Psoas muscle (tissue), 8 donors: ENCODE measurements around the gene ZNF688. TPM values are rescaled to one million over a fixed set of nuclear protein-coding genes. Genes with fewer than 3 reads are reported as not detected.
"Not testable (repeated sequence)": the region's sequence is repeated elsewhere in the genome, so short reads cannot be mapped to it uniquely, and the experiment has no call there.

ENCODE experiments used
- ATAC-seq, 4 donors: fragments of 200-7000 bp; cut with Tn5 transposase; one replicate each; pipeline ENCODE4 v1.9.1; 2020; ENCODE audit warnings: moderate library complexity in 3 of 4, mild to moderate bottlenecking in 2 of 4
- DNase-seq, 2 donors: peaks; one replicate each; pipeline ENCODE4 v3.0.0-alpha.2; 2020
- H3K27ac ChIP-seq: fragments of 200-600 bp; one replicate; pipeline ENCODE4 v1.8.0; 2022
- H3K27me3 ChIP-seq, 3 donors: fragments of 200-600 bp in 1 of 3; one replicate each; pipeline versions ENCODE4 v1.6.1 to v1.8.0; 2013 to 2022; ENCODE audit warnings: low read length in 2 of 3, mild to moderate bottlenecking in 2 of 3, moderate library complexity in 1 of 3; ENCODE audit not compliant: insufficient read depth in 3 of 3
- H3K36me3 ChIP-seq, 2 donors: fragments of 200-600 bp in 1 of 2; one replicate each; pipeline versions ENCODE4 v1.6.1 to v1.8.0; 2013 to 2022; ENCODE audit warnings: low read depth in 1 of 2, mild to moderate bottlenecking in 1 of 2, moderate library complexity in 1 of 2; ENCODE audit not compliant: insufficient read depth in 1 of 2
- H3K4me1 ChIP-seq: fragments of 200-600 bp; one replicate; pipeline ENCODE4 v1.8.0; 2022
- H3K4me3 ChIP-seq: fragments of 200-600 bp; one replicate; pipeline ENCODE4 v1.8.0; 2022; ENCODE audit warnings: mild to moderate bottlenecking
- H3K9me3 ChIP-seq: fragments of 200-600 bp; one replicate; pipeline ENCODE4 v1.8.0; 2022
- WGBS, 3 donors: extraction: QIAGEN DNeasy Blood & Tissue Kit; methylation state at CpG; one replicate each; pipeline versions ENCODE4 v1.1.6 to v1.1.7; 2013; 5-methylcytosine and 5-hydroxymethylcytosine counted together
- intact Hi-C, 2 donors: fragments of 100-400 bp; cut with DNase I; formaldehyde crosslinking; loops; one replicate each; pipeline versions ENCODE4 v1.11.0 to v1.14.2; 2022
- polyA plus RNA-seq, 3 donors: library from polyadenylated mRNA; stranded (reverse); fragments of 200-250 nt; gene quantifications; one replicate each; pipeline ENCODE4 v1.2.3, GENCODE V29; 2013
- total RNA-seq, 4 donors: library from RNA; stranded (reverse); fragmentation: NEBNext Ultra II Directional in 2 of 4; extraction: Animal tissue kit (Norgen Biotek cat#: 25700) in 2 of 4; gene quantifications; one replicate each; pipeline versions ENCODE4 v1.2.1 to v1.2.4, GENCODE V29; 2021 to 2023
- TF ChIP-seq, protein P1 (sequence below): fragments of 200-600 bp; IDR thresholded peaks from one replicate; pipeline ENCODE4 v1.8.0; 2022; ENCODE audit warnings: antibody characterized with exemption
- donor health status: healthy with polysubstance abuse.
- donor health status: DM: no; HTN: no; CAD: no; lungs with moderate emphysema.
- donor health status: Bipolar disorder and iron deficiency.
- donor health status: healthy.
- donor health status: DM: yes; HTN: yes; CAD: no.
- donor health status: DM: no; HTN: no; CAD: no.
- donor health status: DM: no; HTN: no; CAD: no.
- donor health status: DM: yes; HTN: yes; CAD: no.

The ZNF688 gene
- total and polyA plus RNA-seq, 7 donors: 11.1 to 21.2 (median 14.9) TPM

DNA sequence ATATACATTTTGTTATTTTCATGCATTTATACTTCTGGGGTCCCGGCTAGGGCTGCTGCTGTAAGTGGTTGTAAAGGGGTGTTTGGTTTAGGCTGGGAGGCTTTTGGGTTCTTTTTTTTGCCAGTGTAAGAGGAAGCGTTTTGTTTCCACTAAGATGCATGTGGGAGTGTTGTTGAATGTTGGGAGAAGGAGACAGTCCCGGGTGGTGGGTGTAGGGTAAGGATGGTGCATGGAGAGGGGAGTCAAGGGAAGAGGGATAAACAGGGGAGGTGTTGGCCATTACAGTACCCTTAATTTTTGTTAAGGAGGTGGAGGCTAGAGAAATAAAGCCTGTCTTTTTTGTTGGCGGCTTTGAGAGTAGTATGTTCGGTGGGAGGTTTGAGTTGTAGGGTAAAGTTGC, 28.4 kb downstream of the ZNF688 start:
- Histone ChIP-seq H3K9me3 (no peaks in the 10 kb centered on the region), H3K27ac (no peak overlapping the region), H3K27me3 (no peaks in the 10 kb centered on the region), H3K36me3 (no peaks in the 10 kb centered on the region), H3K4me3 (no peak overlapping the region), H3K4me1 (no peaks in the 10 kb centered on the region)
- ATAC-seq (no peak), DNase-seq (no peak)
- TF ChIP-seq, protein P1, sequence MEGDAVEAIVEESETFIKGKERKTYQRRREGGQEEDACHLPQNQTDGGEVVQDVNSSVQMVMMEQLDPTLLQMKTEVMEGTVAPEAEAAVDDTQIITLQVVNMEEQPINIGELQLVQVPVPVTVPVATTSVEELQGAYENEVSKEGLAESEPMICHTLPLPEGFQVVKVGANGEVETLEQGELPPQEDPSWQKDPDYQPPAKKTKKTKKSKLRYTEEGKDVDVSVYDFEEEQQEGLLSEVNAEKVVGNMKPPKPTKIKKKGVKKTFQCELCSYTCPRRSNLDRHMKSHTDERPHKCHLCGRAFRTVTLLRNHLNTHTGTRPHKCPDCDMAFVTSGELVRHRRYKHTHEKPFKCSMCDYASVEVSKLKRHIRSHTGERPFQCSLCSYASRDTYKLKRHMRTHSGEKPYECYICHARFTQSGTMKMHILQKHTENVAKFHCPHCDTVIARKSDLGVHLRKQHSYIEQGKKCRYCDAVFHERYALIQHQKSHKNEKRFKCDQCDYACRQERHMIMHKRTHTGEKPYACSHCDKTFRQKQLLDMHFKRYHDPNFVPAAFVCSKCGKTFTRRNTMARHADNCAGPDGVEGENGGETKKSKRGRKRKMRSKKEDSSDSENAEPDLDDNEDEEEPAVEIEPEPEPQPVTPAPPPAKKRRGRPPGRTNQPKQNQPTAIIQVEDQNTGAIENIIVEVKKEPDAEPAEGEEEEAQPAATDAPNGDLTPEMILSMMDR: no peak
- intact Hi-C loops: no loop called here
- 67 to 78% (median 70%) methylated on average over 5 of the region's 5 CpGs for WGBS, 3 donors

DNA sequence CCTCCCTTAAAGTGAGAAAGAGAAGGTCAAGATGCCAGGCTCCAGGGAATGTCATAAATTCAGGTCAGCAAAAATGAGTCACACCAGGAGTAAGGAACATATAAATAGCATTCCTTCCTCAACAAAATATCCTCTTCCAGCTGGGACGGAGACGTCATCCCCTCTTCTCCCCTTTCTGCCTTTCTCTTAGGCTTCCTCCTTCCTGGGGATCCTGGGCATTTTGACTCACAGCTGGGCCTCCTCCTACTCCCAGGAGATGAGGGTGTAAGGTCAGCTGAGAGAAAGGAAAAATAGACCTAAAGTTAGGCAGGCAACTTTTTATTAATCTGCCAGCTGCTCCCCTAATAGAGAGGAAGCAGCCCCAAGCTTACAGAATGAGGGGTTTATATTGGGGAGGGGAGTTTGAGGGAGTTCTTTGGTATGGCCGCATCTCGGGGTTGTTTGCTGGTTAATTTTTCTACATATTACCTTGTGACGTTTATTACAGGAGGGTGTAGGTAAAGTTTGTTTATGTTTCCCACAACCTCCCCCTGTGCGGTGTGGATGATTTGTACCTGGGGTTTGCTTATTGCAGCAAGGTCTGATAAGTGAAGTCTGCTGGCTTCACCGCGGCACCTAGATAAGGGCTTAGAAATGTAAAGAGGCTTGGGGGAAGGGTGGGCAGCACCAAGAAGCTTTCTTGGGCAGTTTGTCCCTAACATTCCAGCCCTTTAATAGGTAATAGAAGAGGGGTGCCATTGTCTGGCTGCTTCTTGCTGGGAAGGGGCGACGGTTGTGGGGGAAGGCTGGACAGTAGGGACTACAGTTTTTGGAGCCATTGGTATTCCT, 29.8 kb downstream of the ZNF688 start:
- peak in 2 of 4 donors; percentile 37 to 44 for ATAC-seq
- no peaks in the 10 kb centered on the region for H3K9me3 ChIP-seq
- intact Hi-C loops: no loop called here
- H3K4me3 ChIP-seq: no peak overlapping the region
- H3K4me1 ChIP-seq: no peaks in the 10 kb centered on the region
- no peak for DNase-seq
- TF ChIP-seq, protein P1: no peak
- H3K36me3 ChIP-seq: peaks cover 0 to 3% of the 10 kb centered on the region in 2 donors
- H3K27me3 ChIP-seq: no peaks in the 10 kb centered on the region
- WGBS, 3 donors: 60 to 68% (median 65%) methylated on average over 10 of the region's 10 CpGs
- H3K27ac ChIP-seq: peak overlapping the region; percentile 41

DNA sequence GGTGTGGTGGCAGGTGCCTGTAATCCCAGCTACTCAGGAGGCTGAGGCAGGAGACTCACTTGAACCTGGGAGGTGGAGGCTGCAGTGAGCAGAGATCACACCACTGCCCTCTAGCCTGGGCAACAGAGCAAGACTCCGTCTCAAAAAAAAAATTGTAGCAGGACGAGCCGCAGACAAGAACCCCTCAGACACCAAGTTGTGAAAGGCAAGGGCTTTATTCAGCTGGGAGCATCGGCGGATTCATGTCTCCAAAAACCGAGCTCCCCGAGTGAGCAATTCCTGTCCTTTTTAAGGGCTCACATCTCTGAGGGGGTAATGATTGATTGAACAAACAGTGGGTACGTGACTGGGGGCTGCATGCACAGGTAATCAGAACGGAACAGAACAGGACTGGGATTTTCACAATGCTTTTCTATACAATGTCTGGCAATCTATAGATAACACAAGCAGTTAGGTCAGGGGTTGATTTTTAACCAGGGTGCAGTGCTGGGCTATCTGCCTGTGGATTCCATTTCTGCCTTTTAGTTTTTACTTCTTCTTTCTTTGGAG, 30.5 kb downstream of the ZNF688 start:
- H3K36me3 ChIP-seq, H3K27me3 ChIP-seq, H3K9me3 ChIP-seq, intact Hi-C loops, DNase-seq, H3K4me3 ChIP-seq, ATAC-seq, H3K4me1 ChIP-seq: not testable (repeated sequence)
- peak overlapping the region; percentile 41 for H3K27ac ChIP-seq
- 68 to 75% (median 74%) methylated on average over 9 of the region's 9 CpGs for WGBS, 3 donors

DNA sequence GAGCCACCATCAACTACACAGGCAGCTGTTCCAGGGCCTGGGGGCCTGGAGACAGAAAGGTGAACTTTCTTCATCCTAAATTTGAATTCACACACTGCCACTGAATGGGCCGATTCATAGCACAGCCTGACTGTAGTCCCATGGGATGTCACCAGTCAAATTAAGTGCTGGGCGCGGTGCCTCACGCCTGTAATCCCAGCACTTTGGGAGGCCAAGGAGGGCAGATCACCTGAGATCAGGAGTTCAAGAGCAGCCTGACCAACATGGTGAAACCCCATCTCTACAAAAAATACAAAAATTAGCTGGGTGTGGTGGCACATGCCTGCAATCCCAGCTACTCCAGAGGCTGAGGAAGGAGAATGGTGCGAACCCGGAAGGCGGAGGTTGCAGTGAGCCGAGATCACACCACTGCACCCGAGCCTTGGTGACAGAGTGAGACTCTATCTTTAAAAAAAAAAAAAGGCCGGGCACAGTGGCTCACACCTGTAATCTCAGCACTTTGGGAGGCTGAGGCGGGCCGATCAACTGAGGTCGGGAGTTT, 31.5 kb downstream of the ZNF688 start:
- not testable (repeated sequence) for H3K27ac ChIP-seq, DNase-seq, H3K27me3 ChIP-seq, H3K9me3 ChIP-seq, H3K36me3 ChIP-seq, H3K4me3 ChIP-seq, ATAC-seq, H3K4me1 ChIP-seq
- intact Hi-C loops: loop anchor here in 1 of 2 donors (10.0 kb wide), 1 partner anchor 95 kb away; no protein-coding TSS in a partner anchor
- WGBS, 3 donors: 83 to 93% (median 89%) methylated on average over 13 of the region's 13 CpGs

DNA sequence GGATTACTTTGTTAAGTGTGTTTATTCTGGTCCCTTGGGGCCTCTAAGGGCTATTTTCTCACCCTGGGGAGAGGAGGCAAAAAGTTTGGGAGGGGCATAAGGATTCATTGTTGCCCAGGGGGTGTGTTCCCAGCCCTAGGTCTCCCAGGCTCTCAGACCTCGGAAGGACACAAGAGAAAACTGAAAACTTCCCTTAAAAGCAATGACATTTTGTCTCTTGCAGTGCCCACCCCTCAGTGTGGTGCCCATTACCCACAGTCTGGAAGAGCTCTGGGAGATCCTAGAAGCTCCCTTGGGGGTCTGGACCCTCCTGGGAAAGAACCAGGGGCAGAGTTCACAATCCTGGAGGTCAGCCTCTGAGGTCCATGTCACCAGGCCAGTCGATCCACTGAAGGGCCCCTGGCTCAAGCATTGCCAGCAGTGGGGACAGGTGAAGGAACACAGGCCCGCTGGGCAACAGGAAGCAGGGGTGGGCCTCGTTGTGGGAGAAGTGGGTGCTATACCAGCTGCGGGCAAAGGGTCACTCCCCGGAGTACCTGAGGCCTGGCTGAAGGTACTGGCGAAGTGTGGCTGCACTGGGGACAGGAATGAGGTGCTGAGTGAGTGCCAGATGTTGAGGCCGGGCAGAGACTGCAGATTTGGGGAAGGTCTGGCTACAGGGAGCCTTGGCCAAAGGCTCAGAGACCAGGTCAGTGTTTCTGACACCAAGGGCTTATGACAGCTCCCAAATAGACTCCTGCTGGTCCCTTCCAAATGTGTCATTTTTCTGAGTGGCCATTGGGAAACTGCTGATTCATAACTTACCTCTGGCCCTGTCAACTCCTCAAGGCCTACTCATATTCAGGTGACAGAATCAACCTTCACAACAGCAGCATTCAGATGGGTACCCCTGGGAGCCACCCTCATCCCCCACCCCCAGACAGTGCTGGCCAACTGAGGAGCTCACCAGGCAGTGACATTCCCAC, 32.2 kb downstream of the ZNF688 start:
- whole genome bisulfite sequencing, 3 donors: 85 to 88% (median 85%) methylated on average over 8 of the region's 8 CpGs
- ATAC-seq (no peak), DNase-seq (no peak)
- H3K9me3 ChIP-seq: no peaks in the 10 kb centered on the region
- H3K4me3 ChIP-seq: no peak overlapping the region
- no peaks in the 10 kb centered on the region for H3K27me3 ChIP-seq
- intact Hi-C loops: loop anchor here in 1 of 2 donors (10.0 kb wide), 1 partner anchor 96 kb away; no protein-coding TSS in a partner anchor
- TF ChIP-seq, protein P1: no peak
- H3K4me1 ChIP-seq: peaks cover 4% of the 10 kb centered on the region
- H3K27ac ChIP-seq: no peak overlapping the region
- H3K36me3 ChIP-seq: peaks cover 0 to 4% of the 10 kb centered on the region in 2 donors

DNA sequence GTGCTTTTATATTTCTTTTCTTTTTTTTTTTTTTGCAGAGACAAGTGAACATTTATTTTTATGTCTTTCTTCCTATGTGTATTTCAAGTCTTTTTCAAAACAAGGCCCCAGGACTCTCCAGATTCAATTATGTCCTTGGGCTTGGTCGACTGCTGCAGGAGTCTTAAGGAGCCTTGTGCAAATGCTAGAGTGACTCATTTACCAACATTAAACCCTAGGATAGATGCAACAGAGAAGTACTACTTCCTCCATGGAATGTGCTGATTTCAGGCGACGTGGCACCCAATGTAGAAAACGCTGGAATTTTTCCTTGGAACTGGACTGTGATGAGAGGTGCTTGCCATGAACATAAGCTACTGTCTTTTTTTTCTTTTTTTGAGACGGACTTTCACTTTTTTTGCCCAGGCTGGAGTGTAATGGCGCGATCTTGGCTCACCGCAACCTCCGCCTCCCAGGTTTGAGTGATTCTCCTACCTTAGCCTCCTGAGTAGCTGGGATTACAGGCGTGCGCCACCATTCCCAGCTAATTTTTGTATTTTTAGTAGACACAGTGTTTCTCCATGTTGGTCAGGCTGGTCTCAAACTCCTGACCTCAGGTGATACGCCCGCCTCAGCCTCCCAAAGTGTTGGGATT, 35.0 kb downstream of the ZNF688 start:
- intact Hi-C loops: loop anchor here in 1 of 2 donors (10.0 kb wide), 1 partner anchor 98 kb away; no protein-coding TSS in a partner anchor
- Histone ChIP-seq H3K4me3 (peak overlapping the region; percentile 94), H3K4me1 (peaks cover 12% of the 10 kb centered on the region), H3K36me3 (peaks cover 0 to 21% of the 10 kb centered on the region in 2 donors), H3K27ac (peak overlapping the region; percentile 97)
- not testable (repeated sequence) for DNase-seq, H3K9me3 ChIP-seq, H3K27me3 ChIP-seq, ATAC-seq
- WGBS, 3 donors: 93 to 95% (median 94%) methylated on average over 13 of the region's 13 CpGs
